ENCODE measurements around the gene ZC3H15. TPM values are rescaled to one million over a fixed set of nuclear protein-coding genes. Genes with fewer than 3 reads are reported as not detected.
A peak's percentile ranks its signal among the peaks of the same experiment; 100 is the strongest.
"Not testable (repeated sequence)": the region's sequence is repeated elsewhere in the genome, so short reads cannot be mapped to it uniquely, and the experiment has no call there.

Gene ZC3H15
- total RNA-seq (2022) (97.2 and 98.1 TPM in 2 replicates), Bru-seq, nascent RNA (percentile 97 among the genes with signal in this experiment), BruChase-seq, experiment 1, labeled RNA remaining after a 2-hour chase (percentile 94 among the genes with signal in this experiment), BruChase-seq, experiment 2, labeled RNA remaining after a 6-hour chase (percentile 96 among the genes with signal in this experiment)
- long read RNA-seq, transcript ZC3H15-201 (10 exons, 2,138 nt) = major isoform, 190 of 221 reads
- long read RNA-seq, partial matches to known transcripts = 10 of 221 reads
- long read RNA-seq, other reads (novel, unspliced or antisense) = 21 of 221 reads

- peak; percentile 97 to 98 for DNase-seq
- CTCF ChIA-PET = interaction anchor here (0.7 to 1.0 kb wide), 2 partner anchors 104 to 201 kb away, joined by 3 to 4 read pairs; partner anchors contain the start of gene ITGAV
- BruUV-seq (replicated peaks) = no TSS peak
- Histone ChIP-seq H3K27me3 (replicated peaks; ENCODE audit: control insufficient read depth, insufficient read depth, low read length) (no peaks in the 10 kb centered on the region), H3K9me3 (no peaks in the 10 kb centered on the region), H3K36me3 (ENCODE audit: control insufficient read depth, insufficient read depth, low read length) (no peaks in the 10 kb centered on the region), H3K4me3 (ENCODE audit: low read depth, low read length) (peak within 1 kb of the TSS; percentile 86), H3K4me1 (peaks cover 23% of the 10 kb centered on the region)
- Mint-ChIP-seq H3K27me3 (ENCODE audit: insufficient read depth, unreplicated experiment) (no peaks in the 10 kb centered on the region), H3K36me3 (ENCODE audit: insufficient read depth, unreplicated experiment) (peaks cover 27% of the 10 kb centered on the region), H3K4me1 (ENCODE audit: low read depth, unreplicated experiment) (peaks cover 27% of the 10 kb centered on the region), H3K27ac (ENCODE audit: unreplicated experiment) (peak within 1 kb of the TSS; percentile 97), H3K4me3 (ENCODE audit: unreplicated experiment) (peak within 1 kb of the TSS; percentile 96), H3K9me3 (ENCODE audit: unreplicated experiment) (no peaks in the 10 kb centered on the region)
- no peak for TF ChIP-seq CTCF (IDR thresholded peaks at IDR 0.05; ENCODE audit: insufficient read depth in 1 of 2, low read depth in 1 of 2, low read length in 1 of 2, severe bottlenecking in 1 of 2, unreplicated experiment in 1 of 2)
- intact Hi-C loops (cut with micrococcal nuclease; ENCODE audit: unreplicated experiment) = loop anchor here (1.0 to 10.0 kb wide), 3 partner anchors 103 to 1171 kb away; no protein-coding TSS in a partner anchor
- POLR2A ChIA-PET = interaction anchor here (0.6 to 2.1 kb wide), 5 partner anchors 48 to 401 kb away, joined by 3 to 19 read pairs (median 4); partner anchors contain the start of gene ITGAV
These were observed at the start of gene ZC3H15 for GRCh38 chr2:186485871-186486650. Gene ZC3H15, plus strand, starts transcription at chr2:186486260. Its CDS starts 123 bp downstream, at chr2:186486383.

- H3K36me3 Mint-ChIP-seq (ENCODE audit: insufficient read depth, unreplicated experiment) = no peaks in the 10 kb centered on the region
- intact Hi-C loops (cut with micrococcal nuclease; ENCODE audit: unreplicated experiment) = no loop called here
- H3K4me3 ChIP-seq (ENCODE audit: low read depth, low read length) = no peak overlapping the region
- no peaks in the 10 kb centered on the region for H3K27me3 ChIP-seq (replicated peaks; ENCODE audit: control insufficient read depth, insufficient read depth, low read length)
- peaks cover 14% of the 10 kb centered on the region for H3K4me1 ChIP-seq
- BruUV-seq (replicated peaks) = no TSS peak
- H3K36me3 ChIP-seq (ENCODE audit: control insufficient read depth, insufficient read depth, low read length) = no peaks in the 10 kb centered on the region; the same call in 1 of the 2 replicates
- H3K27me3 Mint-ChIP-seq (ENCODE audit: insufficient read depth, unreplicated experiment) = no peaks in the 10 kb centered on the region
- ChIA-PET CTCF (no interaction called here), POLR2A (no interaction called here)
- peaks cover 16% of the 10 kb centered on the region for H3K9me3 Mint-ChIP-seq (ENCODE audit: unreplicated experiment)
- no peak overlapping the region for H3K4me3 Mint-ChIP-seq (ENCODE audit: unreplicated experiment)
- peaks cover 5% of the 10 kb centered on the region for H3K4me1 Mint-ChIP-seq (ENCODE audit: low read depth, unreplicated experiment)
- H3K9me3 ChIP-seq = peaks cover 16% of the 10 kb centered on the region; the same call in 1 of the 2 replicates
- DNase-seq = no peak
- TF ChIP-seq CTCF (IDR thresholded peaks at IDR 0.05; ENCODE audit: insufficient read depth in 1 of 2, low read depth in 1 of 2, low read length in 1 of 2, severe bottlenecking in 1 of 2, unreplicated experiment in 1 of 2) = no peak
- H3K27ac Mint-ChIP-seq (ENCODE audit: unreplicated experiment) = no peak overlapping the region
These were observed 48.3 kb upstream of the ZC3H15 start for GRCh38 chr2:186437719-186438118.

- H3K4me3 Mint-ChIP-seq (ENCODE audit: unreplicated experiment) = not testable (repeated sequence)
These were observed 46.4 kb upstream of the ZC3H15 start for GRCh38 chr2:186439673-186440095.

More at GRCh38 chr2:186439673-186440095, 46.4 kb upstream of the ZC3H15 start:
- H3K36me3 ChIP-seq (ENCODE audit: control insufficient read depth, insufficient read depth, low read length); POLR2A ChIA-PET; H3K27me3 ChIP-seq (replicated peaks; ENCODE audit: control insufficient read depth, insufficient read depth, low read length); H3K27me3 Mint-ChIP-seq (ENCODE audit: insufficient read depth, unreplicated experiment); BruUV-seq (replicated peaks); H3K4me3 ChIP-seq (ENCODE audit: low read depth, low read length); CTCF ChIA-PET; intact Hi-C loops (cut with micrococcal nuclease; ENCODE audit: unreplicated experiment); H3K4me1 Mint-ChIP-seq (ENCODE audit: low read depth, unreplicated experiment); H3K36me3 Mint-ChIP-seq (ENCODE audit: insufficient read depth, unreplicated experiment): not testable (repeated sequence)
- DNase-seq = peak; percentile 51 to 55
- peaks cover 16% of the 10 kb centered on the region; the same call in 1 of the 2 replicates for H3K9me3 ChIP-seq
- H3K4me1 ChIP-seq = peaks cover 23% of the 10 kb centered on the region
- Mint-ChIP-seq H3K27ac (ENCODE audit: unreplicated experiment) (peak overlapping the region; percentile 18), H3K9me3 (ENCODE audit: unreplicated experiment) (peaks cover 16% of the 10 kb centered on the region)
